GM12872 (cell line): Measurements from ENCODE around the gene IDUA.

Source experiments
- CTCF ChIP-seq: IDR thresholded peaks from 3 replicates; pipeline ENCODE4 v1.5.1; 2011; ENCODE audit warnings: low read depth, mild to moderate bottlenecking, low read length, moderate library complexity; ENCODE audit not compliant: insufficient read depth

Gene IDUA

GRCh38 chr4:1003271-1004070 lies 16.6 kb downstream of the IDUA start:
- TF ChIP-seq CTCF = no peak

GRCh38 chr4:1004071-1004418 lies 17.2 kb downstream of the IDUA start:
- no peak for TF ChIP-seq CTCF

GRCh38 chr4:1004557-1005485 lies 18.0 kb downstream of the IDUA start:
- no peak for TF ChIP-seq CTCF

- TF ChIP-seq CTCF = no peak
Measured at GRCh38 chr4:1006856-1007255, 20.0 kb downstream of the IDUA start.

- no peak for TF ChIP-seq CTCF
Measured at GRCh38 chr4:1008840-1009541, 22.1 kb downstream of the IDUA start.

GRCh38 chr4:1009542-1010394 lies 22.9 kb downstream of the IDUA start:
- TF ChIP-seq CTCF = no peak
